Activated CD4-positive, alpha-beta T cell treated with anti-CD3 and anti-CD28 coated beads for 36 hours (primary cell): Measurements from ENCODE around the gene RNF168. TPM values are rescaled to one million over a fixed set of nuclear protein-coding genes. Genes with fewer than 3 reads are reported as not detected.
"Not testable (repeated sequence)": the region's sequence is repeated elsewhere in the genome, so short reads cannot be mapped to it uniquely, and the experiment has no call there.

Experiments used
- ATAC-seq: fragments of 200-7000 bp; cut with Tn5 transposase; one replicate; pipeline ENCODE4 v1.10.0; 2021; ENCODE audit warnings: mild to moderate bottlenecking, moderate library complexity
- CTCF ChIA-PET: fragments of 350-600 bp; sonication (Branson Sonifier 250); formaldehyde crosslinking; loops from one replicate; lab custom pipeline; 2021; ENCODE audit warnings: antibody characterized with exemption; lab: Charles Lee
- POLR2A ChIA-PET: fragments of 350-600 bp; sonication (Branson Sonifier 250); formaldehyde crosslinking; loops from one replicate; lab custom pipeline; 2021; ENCODE audit warnings: antibody characterized with exemption, inconsistent platforms; lab: Charles Lee
- DNase-seq: peaks from one replicate; pipeline ENCODE4 v3.0.0-alpha.2; 2020
- H3K27ac Mint-ChIP-seq: one replicate; pipeline ENCODE4 v1.8.0; 2021; ENCODE audit warnings: mixed read lengths
- H3K27me3 Mint-ChIP-seq: one replicate; pipeline ENCODE4 v1.8.0; 2021; ENCODE audit warnings: mixed read lengths
- H3K36me3 Mint-ChIP-seq: one replicate; pipeline ENCODE4 v1.8.0; 2021; ENCODE audit warnings: low read depth, mixed read lengths
- H3K4me1 Mint-ChIP-seq: one replicate; pipeline ENCODE4 v1.8.0; 2021; ENCODE audit warnings: mixed read lengths
- H3K4me3 Mint-ChIP-seq: one replicate; pipeline ENCODE4 v1.8.0; 2021; ENCODE audit warnings: mild to moderate bottlenecking, moderate library complexity, mixed read lengths
- H3K9me3 Mint-ChIP-seq: one replicate; pipeline ENCODE4 v1.8.0; 2021; ENCODE audit warnings: low read depth, mixed read lengths
- intact Hi-C, 2 experiments: fragments of 100-400 bp; cut with DNase I in 1 of 2; cut with micrococcal nuclease in 1 of 2; formaldehyde crosslinking; loops; one replicate each; pipeline versions ENCODE4 v1.14.2 to v1.15.1; 2022 to 2024; cut with DNase I, micrococcal nuclease
- total RNA-seq, 2 experiments: library from RNA; stranded (reverse); gene quantifications; one replicate each; pipeline ENCODE4 v1.2.3, GENCODE V29; 2021

RNF168 gene
- total RNA-seq, 2 experiments from 2014 or later, result 20.8 to 21.8 TPM

DNA sequence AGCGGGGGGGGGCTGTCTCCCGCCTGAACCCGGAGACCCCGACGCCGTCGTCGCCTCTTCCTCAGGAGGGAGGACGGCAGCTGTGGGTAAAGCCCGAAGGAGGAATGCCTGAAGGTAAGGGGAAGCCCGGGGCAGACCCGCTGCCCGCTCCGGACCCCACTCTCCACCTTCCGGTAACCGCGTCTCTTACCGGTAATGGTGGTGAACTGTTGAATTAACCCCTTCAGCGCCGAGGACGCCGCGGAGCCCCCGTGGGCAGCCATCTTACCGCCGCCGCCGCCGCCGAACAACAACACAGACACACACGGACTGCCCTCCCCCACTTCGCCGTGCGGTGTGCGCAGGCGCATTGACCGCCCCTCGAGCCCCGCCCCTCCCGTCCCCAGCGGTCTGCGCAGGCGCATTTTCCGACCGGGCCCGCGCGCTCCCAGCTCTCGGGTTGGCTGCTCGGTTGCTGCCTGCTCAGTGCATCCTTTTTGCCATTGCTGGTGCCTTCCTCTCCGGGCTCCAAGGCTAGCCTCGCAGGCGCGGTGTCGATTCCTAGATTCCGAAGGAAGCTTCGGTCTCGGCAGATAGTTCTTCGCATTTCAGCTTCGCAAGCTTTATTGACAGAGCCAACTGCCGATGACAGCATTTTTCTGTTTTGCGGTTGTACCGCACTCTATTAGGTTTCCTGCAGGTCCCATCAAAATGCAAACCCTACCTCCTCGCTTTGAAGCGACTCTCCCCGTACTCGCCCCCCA is 71.3 kb downstream of the RNF168 start, which contains the start of gene UBXN7:
UBXN7 (minus strand) TSS at position 291 of the 743 bp plus-strand sequence; CDS start at position 263, 28 bp downstream.
- DNase-seq (peak; percentile 98), ATAC-seq (peak; percentile 89)
- H3K4me3 Mint-ChIP-seq, result peak within 1 kb of the TSS; percentile 79
- H3K9me3 Mint-ChIP-seq, result no peaks in the 10 kb centered on the region
- peaks cover 9% of the 10 kb centered on the region for H3K36me3 Mint-ChIP-seq
- CTCF ChIA-PET, result interaction anchor here (0.5 to 1.2 kb wide), 6 partner anchors 10 to 177 kb away, joined by 3 to 8 read pairs (median 3); partner anchors contain the start of gene DYNLT2B
- H3K27ac Mint-ChIP-seq, result peak within 1 kb of the TSS; percentile 95
- intact Hi-C loops, result loop anchor here (1.0 to 10.0 kb wide), 14 partner anchors 70 to 358 kb away; partner anchors contain the start of genes DYNLT2B (in 2 of the 2), RNF168 (in 2 of the 2), CEP19 (in 1 of the 2) and FBXO45 (in 1 of the 2)
- no peaks in the 10 kb centered on the region for H3K27me3 Mint-ChIP-seq
- POLR2A ChIA-PET, result interaction anchor here (0.6 to 1.3 kb wide), 4 partner anchors 9 to 143 kb away, joined by 3 to 4 read pairs (median 4); no protein-coding TSS in a partner anchor
- peaks cover 20% of the 10 kb centered on the region for H3K4me1 Mint-ChIP-seq

DNA sequence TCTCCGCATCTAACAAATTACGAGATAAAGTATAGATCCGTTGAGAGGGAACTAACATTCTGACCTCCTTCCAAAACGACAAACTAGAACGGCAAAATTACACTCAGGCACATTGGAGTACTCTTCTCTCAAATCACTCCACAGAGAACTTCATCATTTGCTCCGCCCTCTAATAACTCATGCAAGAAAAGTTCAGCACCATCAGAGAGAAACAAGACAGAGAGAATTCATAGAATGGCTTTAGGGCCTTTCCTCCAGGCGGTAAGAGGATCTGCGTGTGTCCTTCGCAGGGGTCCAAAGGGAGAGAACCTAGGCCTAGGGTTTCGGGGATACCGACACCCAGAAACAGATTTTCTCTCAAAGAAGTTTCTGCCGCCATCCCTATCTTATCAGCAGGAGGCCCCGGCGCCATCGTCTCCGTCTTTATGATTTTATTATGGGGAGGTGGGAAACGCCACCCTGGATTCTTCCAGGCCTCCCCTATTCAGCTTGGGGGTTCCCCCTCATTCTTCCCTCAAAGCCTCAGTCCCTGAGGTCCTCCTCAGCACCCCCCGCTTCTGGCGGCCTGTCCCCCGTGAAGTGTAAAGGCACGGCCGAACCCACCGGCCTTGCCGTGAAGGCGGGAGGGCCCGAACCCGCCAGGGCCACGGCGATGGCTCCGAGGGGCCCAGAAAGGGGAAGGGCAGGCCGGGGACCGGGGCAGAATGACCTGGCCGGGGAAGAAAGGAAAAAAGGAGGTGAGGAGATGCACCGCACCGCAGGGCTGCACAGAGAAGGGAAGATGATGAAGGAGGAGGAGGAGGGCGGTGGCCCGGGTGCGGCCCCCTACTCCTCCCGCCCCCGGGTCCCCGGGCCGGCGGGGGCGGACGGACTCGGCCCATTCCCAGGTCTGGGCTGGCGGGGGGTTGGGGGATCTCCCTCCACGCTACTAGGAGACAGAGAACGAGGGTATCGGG is 72.1 kb downstream of the RNF168 start:
- intact Hi-C loops, result loop anchor here (1.0 to 10.0 kb wide), 14 partner anchors 71 to 357 kb away; partner anchors contain the start of genes DYNLT2B (in 2 of the 2), RNF168 (in 2 of the 2), CEP19 (in 1 of the 2) and FBXO45 (in 1 of the 2)
- Mint-ChIP-seq H3K4me1 (peaks cover 20% of the 10 kb centered on the region), H3K36me3 (peaks cover 12% of the 10 kb centered on the region), H3K4me3 (peak overlapping the region; percentile 79), H3K27me3 (no peaks in the 10 kb centered on the region), H3K9me3 (no peaks in the 10 kb centered on the region), H3K27ac (peak overlapping the region; percentile 95)
- ChIA-PET POLR2A (interaction anchor here (1.3 kb wide), 1 partner anchor 91 kb away, joined by 4 read pairs; no protein-coding TSS in a partner anchor), CTCF (interaction anchor here (0.5 to 1.2 kb wide), 5 partner anchors 9 to 177 kb away, joined by 3 to 8 read pairs (median 3); partner anchors contain the start of gene DYNLT2B)
- DNase-seq (peak; percentile 32), ATAC-seq (peak; percentile 17)

DNA sequence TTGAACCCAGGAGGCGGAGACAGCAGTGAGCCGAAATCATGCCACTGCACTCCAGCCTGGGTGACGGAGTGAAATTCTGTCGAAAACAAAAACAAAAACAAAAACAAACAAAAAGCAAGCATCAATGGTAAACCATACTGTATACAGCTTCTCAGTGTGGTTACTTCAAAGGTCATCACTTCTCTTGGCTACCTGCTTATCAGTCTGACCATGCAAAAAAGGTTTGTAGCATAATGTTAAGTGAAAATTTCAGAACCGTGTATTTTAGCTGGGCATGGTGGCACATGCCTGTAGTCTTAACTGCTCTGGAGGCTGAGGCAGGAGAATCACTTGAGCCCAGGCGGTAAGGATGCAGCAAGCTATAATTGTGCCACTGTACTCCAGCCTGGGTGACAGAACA is 75.5 kb downstream of the RNF168 start:
- ChIA-PET POLR2A (interaction anchor here (1.1 kb wide), 1 partner anchor 22 kb away, joined by 3 read pairs; no protein-coding TSS in a partner anchor), CTCF (interaction anchor here (0.6 kb wide), 1 partner anchor 82 kb away, joined by 3 read pairs; no protein-coding TSS in a partner anchor)
- peaks cover 14% of the 10 kb centered on the region for H3K36me3 Mint-ChIP-seq
- H3K9me3 Mint-ChIP-seq, result no peaks in the 10 kb centered on the region
- intact Hi-C loops, result no loop called here
- H3K4me3 Mint-ChIP-seq, result no peak overlapping the region
- H3K27ac Mint-ChIP-seq, result no peak overlapping the region
- ATAC-seq, result no peak
- DNase-seq, result no peak
- H3K4me1 Mint-ChIP-seq, result peaks cover 29% of the 10 kb centered on the region
- H3K27me3 Mint-ChIP-seq, result no peaks in the 10 kb centered on the region

DNA sequence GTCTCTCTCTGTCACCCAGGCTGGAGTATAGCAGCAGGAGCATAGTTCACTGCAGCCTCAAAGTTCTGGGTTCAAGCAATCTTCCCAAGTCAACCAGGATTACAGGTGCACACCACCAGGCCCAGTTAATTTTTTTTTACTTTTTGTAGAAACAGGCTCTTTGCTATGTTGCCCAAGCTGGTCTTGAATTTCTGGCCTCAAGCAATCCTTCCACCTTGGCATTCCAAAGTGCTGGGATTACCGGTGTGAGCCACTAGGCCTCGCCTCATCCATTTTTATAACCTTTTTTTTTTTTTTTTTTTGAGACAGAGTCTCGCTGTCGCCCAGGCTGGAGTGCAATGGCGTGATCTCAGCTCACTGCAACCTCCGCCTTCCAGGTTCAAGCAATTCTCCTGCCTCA is 79.1 kb downstream of the RNF168 start:
- H3K27ac Mint-ChIP-seq, H3K27me3 Mint-ChIP-seq, H3K9me3 Mint-ChIP-seq, H3K4me3 Mint-ChIP-seq, DNase-seq, intact Hi-C loops, H3K36me3 Mint-ChIP-seq, ATAC-seq: not testable (repeated sequence)
- peaks cover 44% of the 10 kb centered on the region for H3K4me1 Mint-ChIP-seq
- CTCF ChIA-PET, result interaction anchor here (0.7 to 1.4 kb wide), 3 partner anchors 63 to 145 kb away, joined by 3 to 4 read pairs (median 3); no protein-coding TSS in a partner anchor
- POLR2A ChIA-PET, result interaction anchor here (0.6 to 1.2 kb wide), 2 partner anchors 8 to 353 kb away, joined by 3 to 4 read pairs; no protein-coding TSS in a partner anchor

DNA sequence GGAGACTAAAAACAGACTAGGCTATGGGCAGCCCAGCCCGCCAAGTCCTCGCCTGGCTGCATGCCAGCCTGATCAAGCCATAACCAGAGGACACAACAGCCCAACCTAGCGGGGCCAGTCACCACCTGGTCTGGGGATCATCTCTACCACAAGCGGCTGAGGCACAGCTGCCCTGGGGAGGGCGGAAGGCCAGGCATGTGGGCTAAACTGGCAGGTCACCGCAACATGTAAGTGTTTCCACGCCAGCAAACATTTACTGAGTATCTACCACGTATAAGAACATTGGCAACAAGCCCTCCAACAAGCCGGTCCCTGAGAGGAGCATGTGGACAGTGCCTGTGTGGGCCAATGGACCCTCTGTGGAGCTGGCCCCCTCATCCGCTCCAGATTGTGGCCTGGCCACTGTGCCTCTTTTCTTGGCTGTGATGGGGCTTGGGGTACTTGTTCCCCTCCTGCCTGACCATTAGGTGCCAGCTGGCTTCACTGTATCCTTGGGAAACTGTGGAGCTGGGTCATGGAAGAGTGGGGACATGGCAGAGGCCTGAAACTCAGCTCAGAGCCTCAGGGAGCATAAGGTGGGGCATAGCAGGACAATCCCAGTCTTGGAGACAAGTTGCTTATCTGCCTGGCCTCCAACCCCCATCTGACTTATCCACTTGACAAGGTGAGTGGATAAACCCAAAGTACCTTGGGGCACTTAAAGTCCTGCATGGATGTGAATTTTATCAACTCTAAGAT is 80.4 kb downstream of the RNF168 start:
- ChIA-PET POLR2A (interaction anchor here (1.2 kb wide), 1 partner anchor 10 kb away, joined by 4 read pairs; no protein-coding TSS in a partner anchor), CTCF (interaction anchor here (1.0 kb wide), 1 partner anchor 9 kb away, joined by 3 read pairs; the partner anchor contains the start of gene UBXN7)
- Mint-ChIP-seq H3K4me1 (peaks cover 53% of the 10 kb centered on the region), H3K9me3 (no peaks in the 10 kb centered on the region), H3K36me3 (peaks cover 9% of the 10 kb centered on the region), H3K27ac (no peak overlapping the region), H3K4me3 (no peak overlapping the region), H3K27me3 (no peaks in the 10 kb centered on the region)
- no peak for ATAC-seq
- intact Hi-C loops, result no loop called here
- no peak for DNase-seq

DNA sequence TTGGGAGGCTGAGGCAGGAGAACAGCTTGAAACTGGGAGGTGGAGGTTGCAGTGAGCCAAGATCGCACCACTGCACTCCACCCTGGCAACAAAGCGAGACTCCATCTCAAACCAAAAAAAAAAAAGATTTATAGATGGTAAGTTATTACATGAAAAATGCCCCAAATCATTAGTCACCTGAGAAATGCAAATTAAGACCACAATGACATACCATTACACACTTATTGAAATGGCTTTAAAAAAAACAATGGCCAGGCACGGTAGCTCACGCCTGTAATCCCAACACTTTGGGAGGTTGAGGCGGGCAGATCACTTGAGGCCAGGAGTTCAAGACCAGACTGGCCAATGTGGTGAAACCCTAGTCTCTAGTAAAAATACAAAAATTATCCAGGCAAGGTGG is 81.9 kb downstream of the RNF168 start:
- CTCF ChIA-PET, result interaction anchor here (0.5 to 1.0 kb wide), 2 partner anchors 95 to 502 kb away, joined by 3 read pairs; no protein-coding TSS in a partner anchor
- DNase-seq, H3K27ac Mint-ChIP-seq, H3K27me3 Mint-ChIP-seq, H3K36me3 Mint-ChIP-seq, H3K9me3 Mint-ChIP-seq, intact Hi-C loops, H3K4me3 Mint-ChIP-seq: not testable (repeated sequence)
- peaks cover 57% of the 10 kb centered on the region for H3K4me1 Mint-ChIP-seq
- peak; percentile 80 for ATAC-seq
- POLR2A ChIA-PET, result interaction anchor here (0.6 kb wide), 1 partner anchor 440 kb away, joined by 4 read pairs; no protein-coding TSS in a partner anchor

DNA sequence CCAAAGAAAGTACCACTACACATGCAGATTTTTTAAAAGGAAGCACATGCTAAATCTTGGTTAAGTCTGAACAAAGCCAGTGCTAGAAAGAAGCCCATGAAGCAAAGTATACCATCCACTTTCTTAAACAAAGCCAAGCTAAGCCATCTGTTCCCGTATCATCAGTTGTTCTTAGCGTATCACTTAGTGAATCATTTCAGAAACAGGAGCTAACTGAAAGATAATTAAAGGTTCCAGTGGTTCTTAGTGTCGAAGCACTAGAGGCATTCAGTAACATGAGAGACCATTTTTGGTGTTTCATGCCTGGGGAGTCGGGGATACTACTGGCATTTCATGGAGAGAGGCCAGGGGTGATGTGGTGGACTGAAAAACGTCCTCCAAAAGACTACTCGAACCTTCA is 84.2 kb downstream of the RNF168 start:
- ChIA-PET POLR2A (interaction anchor here (0.7 kb wide), 1 partner anchor 1539 kb away, joined by 3 read pairs; no protein-coding TSS in a partner anchor), CTCF (interaction anchor here (1.4 kb wide), 1 partner anchor 17 kb away, joined by 4 read pairs; no protein-coding TSS in a partner anchor)
- no peaks in the 10 kb centered on the region for H3K9me3 Mint-ChIP-seq
- ATAC-seq, result no peak
- intact Hi-C loops, result no loop called here
- H3K4me3 Mint-ChIP-seq, result no peak overlapping the region
- no peaks in the 10 kb centered on the region for H3K27me3 Mint-ChIP-seq
- H3K36me3 Mint-ChIP-seq, result peaks cover 4% of the 10 kb centered on the region
- H3K4me1 Mint-ChIP-seq, result peaks cover 66% of the 10 kb centered on the region
- DNase-seq, result no peak
- H3K27ac Mint-ChIP-seq, result peak overlapping the region; percentile 7

Other genes with a start within 250 kb of the RNF168 start
- 10 to 100 TPM; 41.8 to 47.1 TPM for gene PCYT1A, start 216.0 kb downstream of the RNF168 start, total RNA-seq
- 10 to 100 TPM in 1 of 2 experiments, 1 to 10 TPM in 1; 7.3 to 16.3 TPM for gene DYNLT2B, start 185.5 kb downstream of the RNF168 start, total RNA-seq
- gene TM4SF19, start 165.4 kb downstream of the RNF168 start, total RNA-seq, result not detected
- gene UBXN7, start 71.3 kb downstream of the RNF168 start, total RNA-seq, result 100 to 1,000 TPM in 1 of 2 experiments, 10 to 100 TPM in 1; 67.2 to 102 TPM
- gene SMCO1, start 11.6 kb upstream of the RNF168 start, total RNA-seq, result not detected
- gene WDR53, start 64.8 kb upstream of the RNF168 start, total RNA-seq, result 10 to 100 TPM; 12.8 to 21.4 TPM
- 10 to 100 TPM; 12.7 to 16.2 TPM for gene FBXO45, start 64.9 kb upstream of the RNF168 start, total RNA-seq
- 10 to 100 TPM; 19.6 to 19.7 TPM for gene NRROS, start 135.9 kb upstream of the RNF168 start, total RNA-seq
- 1 to 10 TPM; 4.7 to 5.6 TPM for gene CEP19, start 208.5 kb upstream of the RNF168 start, total RNA-seq
- 10 to 100 TPM; 37.8 to 42.2 TPM for gene PIGX, start 208.6 kb upstream of the RNF168 start, total RNA-seq
- 10 to 100 TPM; 57.6 to 82.2 TPM for gene PAK2, start 236.1 kb upstream of the RNF168 start, total RNA-seq